HEK293T (cell line): ENCODE measurements around the gene WDR37.

Experiments
- CTBP1 ChIP-seq: fragments of 450-650 bp; IDR thresholded peaks from 2 replicates; pipeline ENCODE4 v1.6.1; 2016; ENCODE audit warnings: borderline replicate concordance
- ELF4 ChIP-seq: fragments of 450-650 bp; IDR thresholded peaks from 2 replicates; pipeline ENCODE4 v1.6.1; 2017; ENCODE audit warnings: antibody characterized with exemption
- FOXK2 ChIP-seq: fragments of 450-650 bp; IDR thresholded peaks from 2 replicates; pipeline ENCODE4 v1.6.1; 2016; ENCODE audit warnings: mild to moderate bottlenecking
- FOXM1 ChIP-seq: fragments of 450-650 bp; IDR thresholded peaks from 2 replicates; pipeline ENCODE4 v1.6.1; 2017; ENCODE audit warnings: mild to moderate bottlenecking, borderline replicate concordance
- SP1 ChIP-seq: fragments of 450-650 bp; IDR thresholded peaks from 2 replicates; pipeline ENCODE4 v1.6.1; 2017
- SUZ12 ChIP-seq: fragments of 450-650 bp; IDR thresholded peaks from 2 replicates; pipeline ENCODE4 v1.6.1; 2016; ENCODE audit warnings: mild to moderate bottlenecking
- TARDBP ChIP-seq: fragments of 450-650 bp; IDR thresholded peaks from 2 replicates; pipeline ENCODE4 v1.6.1; 2016
- ZNF384 ChIP-seq: fragments of 450-650 bp; IDR thresholded peaks from 2 replicates; pipeline ENCODE4 v1.6.1; 2016

DNA sequence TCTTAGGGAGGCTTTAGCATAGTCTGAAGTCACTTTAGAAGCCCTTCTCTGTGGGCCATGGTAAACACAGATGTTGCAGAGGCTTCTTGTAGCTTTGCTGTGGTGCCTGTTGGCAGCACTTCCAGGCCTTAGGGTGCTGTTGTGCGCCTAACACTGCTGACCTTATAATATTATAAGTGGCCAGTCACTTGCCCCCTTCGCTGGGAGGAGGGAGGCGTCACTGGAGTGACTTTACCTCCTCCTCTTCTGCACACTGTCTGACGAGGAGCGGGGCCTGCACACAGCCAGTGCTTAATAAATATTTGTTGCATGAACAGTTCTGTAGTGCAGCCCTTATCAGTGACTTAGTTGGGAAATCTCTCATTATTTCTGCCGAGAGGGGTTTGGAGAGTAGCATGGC is 63.3 kb downstream of the WDR37 start:
- no peak for TF ChIP-seq FOXK2
- no peak for TF ChIP-seq FOXM1
- TF ChIP-seq ELF4, result no peak
- no peak for TF ChIP-seq SP1
- TF ChIP-seq TARDBP, result no peak
- no peak for TF ChIP-seq ZNF384
- no peak for TF ChIP-seq SUZ12
- no peak for TF ChIP-seq CTBP1
